IPS-NIHi7 (cell line): ENCODE results near the gene DIRAS3.
"Not testable (repeated sequence)": the region's sequence is repeated elsewhere in the genome, so short reads cannot be mapped to it uniquely, and the experiment has no call there.

Source experiments
- DNase-seq: peaks from one replicate; pipeline ENCODE4 v3.0.0; 2012; ENCODE audit warnings: mixed read lengths; ENCODE audit errors: extremely low spot score

Gene DIRAS3, protein sequence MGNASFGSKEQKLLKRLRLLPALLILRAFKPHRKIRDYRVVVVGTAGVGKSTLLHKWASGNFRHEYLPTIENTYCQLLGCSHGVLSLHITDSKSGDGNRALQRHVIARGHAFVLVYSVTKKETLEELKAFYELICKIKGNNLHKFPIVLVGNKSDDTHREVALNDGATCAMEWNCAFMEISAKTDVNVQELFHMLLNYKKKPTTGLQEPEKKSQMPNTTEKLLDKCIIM

DNA sequence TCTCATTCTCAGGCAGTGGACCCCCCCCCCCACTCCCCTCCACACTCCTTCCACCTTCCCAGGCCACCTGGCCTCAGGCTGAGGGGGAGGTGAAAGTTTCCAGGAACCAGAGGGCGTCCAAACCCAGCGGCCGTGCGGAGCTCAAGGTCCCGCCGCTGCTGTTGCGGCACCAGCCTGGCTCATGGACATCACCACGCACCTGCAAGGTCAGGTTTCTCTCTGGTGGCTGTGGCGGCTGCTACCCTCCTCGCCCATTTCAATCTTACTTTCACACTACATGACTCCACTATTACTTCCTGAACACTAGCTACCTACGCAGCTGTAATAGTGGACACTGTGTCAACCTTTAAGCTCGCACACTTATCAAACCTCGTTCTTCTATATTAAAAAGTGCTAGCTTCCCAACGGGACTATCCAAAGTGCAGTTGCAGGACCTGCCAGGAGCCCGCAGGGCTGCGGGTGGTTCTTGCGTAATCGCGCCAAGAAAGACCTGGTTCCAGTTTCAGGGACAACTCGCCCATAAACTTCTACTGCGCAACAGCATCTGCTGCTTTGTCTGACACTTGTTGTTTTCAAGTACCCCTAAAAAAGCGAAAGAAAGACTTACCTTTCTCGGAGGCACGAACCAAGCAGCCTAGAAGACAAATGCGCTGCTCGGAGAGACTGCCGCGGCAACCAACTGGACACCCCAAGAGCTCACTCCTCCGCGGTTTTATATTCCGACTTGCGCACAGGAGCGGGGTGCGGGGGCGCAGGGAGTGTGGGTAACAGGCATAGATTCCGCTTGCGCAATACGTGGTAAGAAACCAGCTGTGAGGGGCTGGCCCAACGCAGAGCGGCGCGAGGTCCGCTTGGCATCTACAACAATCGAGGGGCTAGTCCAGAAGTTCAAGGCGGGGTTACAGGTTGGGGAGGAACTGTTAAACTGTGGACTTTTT is at the start of gene DIRAS3:
Gene DIRAS3, minus strand, starts transcription at position 687 of the 938 bp plus-strand sequence. CDS start 3,330 bp downstream, outside the sequence.
- peak; percentile 22 for DNase-seq

DNA sequence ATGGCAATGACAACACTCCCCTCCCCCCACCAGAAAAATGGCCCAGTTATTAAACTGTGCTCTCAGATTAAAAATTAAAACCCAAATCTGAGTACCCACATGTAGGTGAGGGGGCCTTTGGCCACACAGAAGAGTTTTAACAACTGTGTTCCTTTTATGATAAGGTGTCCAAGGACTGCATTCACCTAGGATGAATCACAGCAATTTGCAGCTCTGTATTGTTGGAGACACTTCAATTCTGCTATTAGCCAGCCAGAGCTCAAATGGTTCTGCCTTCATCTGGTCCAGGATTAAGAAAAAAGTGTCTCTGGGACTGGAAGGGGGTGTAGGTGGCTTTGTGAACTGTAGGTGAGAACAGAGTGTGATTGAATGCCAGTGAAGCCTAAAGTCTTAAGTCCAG is 43.3 kb upstream of the DIRAS3 start:
- DNase-seq: no peak

DNA sequence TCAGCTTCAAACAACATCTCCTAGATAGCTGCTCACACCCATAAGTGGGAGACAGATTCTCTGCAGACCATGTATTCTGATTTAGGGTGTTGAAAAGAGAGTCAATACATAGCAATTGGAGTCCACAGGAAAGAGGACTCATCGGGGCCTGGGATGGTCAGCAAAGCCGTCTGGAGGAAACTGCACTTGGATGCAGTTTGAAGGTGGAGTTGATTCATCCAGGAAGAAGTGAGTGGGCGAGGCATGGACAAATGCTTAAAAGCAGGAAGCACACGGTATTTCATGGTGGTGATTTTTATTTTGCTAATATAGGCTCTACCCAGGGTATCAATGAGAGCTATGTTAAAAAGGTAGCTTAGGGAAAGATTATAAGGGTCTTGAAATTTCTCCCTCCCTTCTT is 36.8 kb upstream of the DIRAS3 start:
- no peak for DNase-seq

DNA sequence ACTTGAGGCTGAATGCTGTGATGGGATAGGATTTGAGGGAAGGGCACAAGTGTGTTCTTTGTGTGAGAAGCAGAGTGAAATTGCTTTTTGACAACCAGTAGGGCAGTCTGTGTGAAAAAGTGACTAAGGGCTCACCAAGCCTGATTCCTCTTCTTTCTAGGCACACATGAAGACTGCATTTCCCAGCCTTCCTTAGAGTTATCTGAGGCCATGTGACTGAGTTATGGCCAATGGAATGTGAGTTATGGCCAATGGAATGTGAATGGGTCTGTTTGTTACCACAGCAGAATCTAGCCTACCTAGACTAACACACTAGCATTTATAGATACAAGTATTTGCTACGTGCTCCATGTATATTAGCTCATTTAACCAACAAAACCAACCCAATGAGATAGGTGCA is 35.3 kb upstream of the DIRAS3 start:
- DNase-seq: no peak

DNA sequence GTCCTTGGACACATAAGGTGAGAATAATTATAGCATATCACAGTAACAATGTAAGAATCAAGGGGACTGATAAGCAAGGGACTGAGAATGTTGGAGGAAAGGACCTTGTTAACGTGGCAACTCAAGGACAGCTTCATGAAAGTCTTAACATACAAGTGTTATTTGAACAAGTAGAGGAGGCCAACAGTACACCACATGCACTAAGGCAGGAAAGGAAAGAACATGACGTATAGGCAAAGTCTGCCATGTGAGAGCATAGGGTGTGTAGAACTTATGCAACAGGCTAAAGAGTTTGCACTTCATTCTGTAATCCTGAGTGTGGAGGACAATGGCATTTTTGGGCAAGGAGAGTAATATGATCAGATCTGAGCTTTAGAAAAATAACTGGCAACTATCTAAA is 33.3 kb upstream of the DIRAS3 start:
- DNase-seq: no peak

DNA sequence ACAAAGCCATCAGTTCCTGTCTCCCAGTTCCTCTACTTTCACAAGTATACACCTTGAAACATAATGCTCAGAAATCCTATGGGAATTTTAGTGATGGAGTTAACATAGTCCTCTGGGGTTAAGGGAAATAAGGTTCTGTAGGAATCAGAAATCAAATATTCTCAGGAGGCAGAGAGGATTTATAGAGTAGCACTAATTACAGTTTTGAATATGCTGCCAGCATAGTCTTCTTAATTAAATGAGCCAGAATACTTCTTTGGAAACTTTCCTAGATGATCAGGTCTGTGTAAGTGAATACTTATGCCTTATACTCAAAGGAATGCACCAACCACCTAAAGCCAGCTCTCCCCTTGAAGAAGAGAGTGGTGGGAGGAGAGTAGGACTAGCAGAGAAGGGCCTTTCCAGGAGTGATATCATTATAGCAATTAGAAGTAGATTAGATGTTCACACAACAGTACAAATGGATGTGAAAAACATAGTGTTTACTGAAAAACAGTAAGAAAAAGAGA is 31.4 kb upstream of the DIRAS3 start:
- DNase-seq: no peak

DNA sequence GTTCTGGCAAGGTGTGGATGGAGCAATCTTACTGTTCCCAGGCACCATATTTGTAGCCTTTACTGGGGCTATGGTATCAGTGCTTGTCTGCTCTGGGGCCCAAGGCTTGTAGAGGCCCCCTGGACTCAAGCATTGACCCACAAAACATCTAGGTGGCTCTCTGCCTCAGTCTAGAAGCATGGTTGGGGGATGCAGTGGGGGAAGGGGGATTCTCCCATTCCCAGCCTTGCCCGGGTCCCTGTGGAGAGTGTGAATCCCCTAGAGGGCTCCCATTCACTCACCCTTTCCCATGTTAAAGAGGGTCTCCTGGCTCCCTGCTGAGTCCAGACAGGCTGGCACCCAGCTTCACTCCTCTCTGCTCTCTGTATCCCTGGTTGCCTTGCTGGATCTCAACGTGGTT is 28.2 kb upstream of the DIRAS3 start:
- DNase-seq: no peak

DNA sequence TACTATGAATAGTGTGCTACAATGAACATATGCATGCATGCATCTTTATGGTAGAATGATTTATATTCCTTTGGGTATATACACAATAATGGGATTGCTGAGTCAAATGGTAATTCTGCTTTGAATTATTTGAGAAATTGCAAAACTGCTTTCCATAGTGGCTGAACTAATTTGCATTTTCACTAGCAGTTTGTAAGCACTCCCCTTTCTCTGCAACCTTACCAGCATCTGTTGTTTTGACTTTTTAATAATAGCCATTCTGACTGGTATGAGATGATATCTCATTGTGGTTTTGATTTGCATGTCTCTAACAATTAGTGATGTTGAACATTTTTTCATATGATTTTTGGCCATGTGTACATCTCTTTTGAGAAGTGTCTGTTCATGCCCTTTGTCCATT is 24.0 kb upstream of the DIRAS3 start:
- no peak for DNase-seq

DNA sequence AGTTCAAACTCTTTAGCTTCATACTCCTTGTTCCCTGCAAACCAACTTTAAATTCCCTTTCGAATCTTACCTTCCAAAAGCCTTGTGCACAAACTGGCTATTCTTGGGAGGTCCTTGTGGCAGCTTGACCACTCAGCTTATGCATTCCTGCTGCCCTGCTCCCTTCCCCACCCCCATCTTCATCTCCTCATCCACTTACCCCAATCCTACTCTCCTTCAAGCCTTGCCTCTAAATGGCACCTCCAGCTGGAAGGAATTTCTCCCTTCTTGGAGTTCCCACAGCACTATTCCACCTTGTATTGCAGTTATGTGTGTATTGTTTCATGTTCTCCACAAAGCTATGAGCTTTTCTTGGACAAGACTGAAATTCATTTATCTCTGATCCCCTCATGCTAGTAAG is 15.3 kb upstream of the DIRAS3 start:
- DNase-seq: peak; percentile 19

DNA sequence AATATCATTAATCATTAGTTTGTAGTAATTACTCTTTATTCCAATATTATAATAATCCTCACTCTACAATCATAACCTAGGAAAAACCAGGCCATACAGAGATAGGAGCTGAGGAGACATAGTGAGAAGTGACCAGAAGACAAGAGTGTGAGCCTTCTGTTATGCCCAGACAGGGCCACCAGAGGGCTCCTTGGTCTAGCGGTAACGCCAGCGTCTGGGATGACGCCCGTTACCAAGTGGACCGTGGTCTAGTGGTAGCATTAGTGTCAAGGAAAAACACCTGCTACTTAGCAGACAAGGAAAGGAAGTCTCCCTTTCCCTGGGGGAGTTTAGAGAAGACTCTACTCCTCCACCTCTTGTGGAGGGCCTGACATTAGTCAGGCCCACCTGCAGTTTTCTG is 7.6 kb upstream of the DIRAS3 start:
- DNase-seq: not testable (repeated sequence)

DNA sequence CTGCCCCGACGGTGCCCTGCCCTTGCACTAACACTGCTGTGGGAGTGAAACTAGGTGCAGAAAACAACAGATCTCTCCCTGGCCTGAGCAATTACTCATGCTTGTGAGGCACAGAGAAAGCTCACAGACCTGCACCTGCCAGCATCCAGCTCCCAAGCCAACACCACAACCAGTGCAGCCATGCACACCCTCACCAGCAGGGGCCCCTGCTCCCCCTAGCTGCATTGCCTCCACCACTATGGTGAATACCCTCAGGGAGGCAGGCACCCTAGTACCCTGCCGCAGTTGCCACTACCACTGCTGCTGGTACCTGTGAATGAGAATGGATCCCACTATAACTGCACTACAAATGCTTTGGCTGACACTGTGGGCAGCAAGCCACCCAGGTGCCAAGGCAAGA is 7.1 kb upstream of the DIRAS3 start:
- peak; percentile 50 for DNase-seq

DNA sequence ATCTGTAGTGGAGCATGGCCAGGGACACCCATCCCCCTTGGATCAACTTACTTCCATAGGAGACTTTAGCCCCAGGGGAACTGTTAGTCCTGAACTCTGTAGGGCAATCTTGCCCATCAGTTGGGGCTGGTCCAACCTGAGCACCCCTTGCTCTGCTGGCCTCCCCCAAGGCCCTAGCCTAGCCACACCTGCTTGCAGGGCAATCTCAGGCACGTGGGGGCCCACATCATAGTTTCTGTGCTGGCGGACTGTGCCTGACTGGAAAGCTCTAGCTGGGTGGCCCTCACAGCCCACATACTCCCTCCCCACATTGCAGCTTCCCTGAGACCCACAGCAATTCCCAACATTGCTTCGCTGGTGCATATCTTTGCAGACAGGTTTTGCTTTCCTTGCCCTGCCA is 6.6 kb upstream of the DIRAS3 start:
- DNase-seq: no peak

DNA sequence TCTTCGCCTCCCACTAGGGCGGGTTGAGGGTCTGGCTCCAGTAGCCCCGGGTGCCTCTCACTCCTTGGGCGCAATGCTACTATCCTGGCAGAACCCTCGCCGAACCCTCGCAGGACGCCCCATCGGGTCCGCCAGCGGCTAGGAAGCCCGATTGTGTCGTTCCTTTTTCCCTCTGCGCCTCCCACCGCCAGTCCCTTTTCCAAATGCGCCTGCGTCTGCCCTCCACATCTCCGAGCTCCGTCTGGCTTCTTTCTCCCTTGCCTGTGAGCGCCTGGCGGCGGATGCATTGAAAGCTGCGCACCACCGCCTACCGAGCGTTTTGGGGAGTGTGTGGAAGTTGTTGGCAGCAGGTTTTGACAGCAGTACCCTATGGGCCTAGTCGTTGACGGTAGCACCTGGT is 1.0 kb upstream of the DIRAS3 start:
- DNase-seq: peak; percentile 73

DNA sequence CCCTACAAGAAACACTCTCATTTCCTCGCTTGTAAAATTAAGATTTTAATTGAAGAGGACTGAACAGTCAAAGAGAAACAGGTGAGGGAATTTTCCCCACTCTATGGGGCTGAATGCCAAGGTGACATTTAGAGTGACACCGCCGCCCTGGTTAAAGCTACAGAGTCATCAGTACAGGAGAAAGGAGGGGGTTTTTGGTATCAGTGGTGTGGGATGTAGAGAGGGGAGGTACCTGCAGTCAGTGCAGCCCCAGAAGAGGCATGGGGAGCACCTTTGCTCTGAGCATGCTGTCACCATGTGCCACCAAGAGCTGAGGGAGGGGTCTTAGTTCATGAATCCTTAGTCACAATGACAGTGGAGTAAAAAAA is 2.8 kb downstream of the DIRAS3 start:
- no peak for DNase-seq

DNA sequence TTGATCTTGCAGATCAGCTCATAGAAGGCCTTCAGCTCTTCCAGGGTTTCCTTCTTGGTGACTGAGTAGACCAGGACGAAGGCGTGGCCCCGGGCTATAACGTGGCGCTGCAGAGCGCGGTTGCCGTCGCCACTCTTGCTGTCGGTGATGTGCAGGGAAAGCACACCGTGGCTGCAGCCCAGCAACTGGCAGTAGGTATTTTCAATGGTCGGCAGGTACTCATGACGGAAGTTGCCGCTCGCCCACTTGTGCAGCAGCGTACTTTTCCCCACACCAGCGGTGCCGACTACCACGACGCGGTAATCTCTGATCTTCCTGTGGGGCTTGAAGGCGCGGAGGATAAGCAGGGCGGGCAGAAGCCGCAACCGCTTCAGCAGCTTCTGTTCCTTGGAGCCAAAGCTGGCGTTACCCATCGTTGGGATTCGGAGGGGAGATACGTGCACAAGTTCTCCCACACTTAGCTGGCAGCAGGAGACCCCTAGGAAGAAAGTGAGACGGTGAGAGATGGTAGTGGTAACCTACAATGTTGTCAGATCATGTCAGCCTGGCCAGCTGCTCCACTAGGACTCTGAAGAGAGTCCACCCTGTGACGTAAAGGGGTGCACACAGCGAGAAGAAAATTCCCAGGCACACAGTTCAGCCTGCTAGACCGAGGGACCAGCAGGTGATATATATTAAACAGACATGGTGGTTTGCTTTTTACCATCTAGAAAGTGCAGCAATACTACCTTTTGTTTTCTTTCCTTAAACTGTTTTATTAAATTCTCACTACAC is 3.4 kb downstream of the DIRAS3 start:
- DNase-seq: no peak

DNA sequence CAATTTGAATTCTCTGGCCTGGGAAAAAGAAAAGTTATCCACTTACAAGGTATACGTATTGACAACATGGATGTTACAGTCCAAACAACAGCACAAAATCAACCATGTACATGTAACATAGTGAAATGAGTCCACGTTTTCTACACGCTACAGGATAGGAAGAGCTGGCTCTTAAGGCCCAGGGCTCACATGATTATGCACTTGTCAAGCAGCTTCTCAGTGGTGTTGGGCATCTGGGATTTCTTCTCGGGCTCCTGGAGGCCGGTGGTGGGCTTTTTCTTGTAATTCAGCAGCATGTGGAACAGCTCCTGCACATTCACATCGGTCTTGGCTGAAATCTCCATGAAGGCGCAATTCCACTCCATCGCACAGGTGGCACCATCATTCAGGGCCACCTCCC is 4.0 kb downstream of the DIRAS3 start:
- no peak for DNase-seq

DNA sequence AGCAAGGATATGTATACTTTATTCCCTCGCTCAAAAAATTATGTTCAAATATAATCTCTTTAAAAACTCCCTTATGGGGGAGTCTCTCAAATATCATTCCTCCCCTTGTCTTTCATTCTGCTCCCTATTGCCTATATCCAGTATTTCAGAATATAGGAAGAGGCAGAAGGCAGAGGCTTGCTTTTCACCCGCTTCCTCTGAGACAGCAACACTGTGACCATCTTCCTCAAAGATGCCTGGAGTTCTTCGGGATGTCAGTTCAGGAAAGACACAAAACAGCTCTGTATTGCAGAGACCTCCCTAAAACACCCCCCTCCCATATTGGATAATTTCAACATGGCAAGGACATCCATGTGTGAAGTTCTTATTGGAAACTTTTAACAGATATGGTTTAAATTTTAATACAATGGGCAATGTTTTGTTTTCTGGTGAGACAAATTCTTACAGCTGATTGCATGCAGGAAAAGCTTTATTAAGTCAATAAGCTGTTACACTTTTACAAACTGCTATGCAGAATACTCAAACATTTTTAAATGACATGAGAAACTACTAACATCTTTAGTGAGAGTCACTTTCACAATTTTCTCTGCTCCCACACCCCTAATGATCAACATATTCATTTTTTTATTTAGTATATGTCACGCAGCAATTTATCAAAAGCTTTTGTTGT is 4.8 kb downstream of the DIRAS3 start:
- no peak for DNase-seq

DNA sequence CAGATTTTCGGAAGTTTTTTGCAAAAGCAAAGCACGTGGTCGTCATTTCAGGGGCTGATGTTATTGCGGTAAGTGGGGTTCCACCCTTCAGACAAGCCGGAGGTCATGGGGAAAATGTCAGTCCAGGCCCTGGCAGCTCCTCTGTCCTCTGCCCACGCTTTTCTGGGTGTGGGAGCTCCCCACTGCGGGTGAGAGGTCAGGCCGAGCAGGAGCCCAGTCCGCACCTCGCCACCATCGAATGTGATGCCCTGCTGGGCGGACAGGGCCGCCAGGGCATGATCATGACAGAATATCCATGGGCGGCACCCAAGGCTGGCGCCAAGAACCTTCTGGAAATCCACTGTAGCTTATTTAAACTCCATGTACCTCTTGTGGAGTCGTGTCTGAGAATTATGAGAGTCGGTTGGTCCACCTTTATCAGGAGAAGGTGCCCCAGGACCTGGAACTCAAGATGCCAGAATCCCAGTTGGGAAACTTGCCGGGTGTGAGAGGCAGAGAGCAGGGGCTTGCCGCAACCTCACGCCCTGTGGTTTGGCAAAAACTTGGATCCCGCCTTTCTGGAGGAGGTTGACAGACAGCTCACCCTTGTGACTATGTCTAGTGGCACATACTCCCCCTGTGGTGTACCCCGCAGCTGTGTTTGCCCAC is 6.9 kb downstream of the DIRAS3 start:
- no peak for DNase-seq

DNA sequence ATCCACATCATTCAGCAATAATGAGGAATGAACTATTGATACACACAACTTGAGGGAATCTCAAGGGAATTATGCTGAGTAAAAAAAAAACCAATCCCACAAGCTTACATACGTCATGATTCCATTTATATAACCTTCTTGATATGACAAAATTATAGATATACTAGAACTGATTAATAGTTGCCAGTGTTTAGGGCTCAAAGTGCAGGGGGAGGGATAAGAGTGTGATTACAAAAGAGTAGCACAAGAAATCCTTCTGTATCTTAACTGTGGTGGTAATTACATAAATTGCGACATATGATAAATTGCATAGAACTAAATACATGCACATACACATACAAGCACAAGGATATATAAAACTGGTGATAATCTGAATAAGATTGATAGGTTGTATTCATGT is 13.5 kb downstream of the DIRAS3 start:
- no peak for DNase-seq

DNA sequence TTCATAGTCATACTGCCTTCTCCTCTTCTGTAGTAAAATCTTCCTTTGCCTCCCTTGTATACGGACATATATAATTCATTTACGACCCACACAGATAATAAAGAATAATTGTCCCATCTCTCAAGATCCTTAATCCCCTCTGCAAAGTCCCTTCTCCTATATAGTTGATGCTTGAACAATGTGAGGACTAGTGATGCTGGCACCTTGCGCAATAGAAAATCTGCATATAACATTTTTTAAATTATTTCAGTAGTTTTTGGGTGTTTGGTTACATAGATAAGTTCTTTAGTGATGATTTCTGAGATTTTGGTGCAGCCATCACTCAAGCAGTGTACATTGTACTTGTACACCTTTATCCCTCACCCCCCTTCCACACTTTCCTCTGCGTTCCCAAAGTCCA is 21.0 kb downstream of the DIRAS3 start:
- no peak for DNase-seq

DNA sequence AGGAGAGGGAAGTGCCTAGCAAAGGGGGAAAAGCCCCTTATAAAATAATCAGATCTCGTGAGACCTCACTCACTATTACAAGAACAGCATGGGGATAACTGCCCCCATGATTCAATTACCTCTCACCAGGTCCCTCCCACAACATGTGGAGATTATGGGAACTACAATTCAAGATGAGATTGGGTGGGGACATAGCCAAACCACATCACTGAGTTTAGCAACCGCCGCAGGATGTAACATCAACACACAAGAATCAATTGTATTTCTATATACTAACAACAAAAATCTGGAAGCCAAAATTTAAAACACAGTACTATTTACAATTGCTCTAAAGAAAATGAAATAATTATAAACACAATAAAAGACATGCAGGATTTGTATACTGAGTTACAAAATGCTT is 21.9 kb downstream of the DIRAS3 start:
- no peak for DNase-seq
